Activated T-helper 1 cell treated with anti-CD3 and anti-CD28 coated beads, Interleukin-2, amount 50 U/mL, for 16 hours (primary cell): ENCODE data around the gene GTF3C1.
"Not testable (repeated sequence)": the region's sequence is repeated elsewhere in the genome, so short reads cannot be mapped to it uniquely, and the experiment has no call there.

Experiments
- DNase-seq, 2 donors: peaks; one replicate each; pipeline ENCODE4 v3.0.0-alpha.2; 2020; ENCODE audit warnings: low read depth in 1 of 2, low spot score in 1 of 2

The GTF3C1 gene, protein sequence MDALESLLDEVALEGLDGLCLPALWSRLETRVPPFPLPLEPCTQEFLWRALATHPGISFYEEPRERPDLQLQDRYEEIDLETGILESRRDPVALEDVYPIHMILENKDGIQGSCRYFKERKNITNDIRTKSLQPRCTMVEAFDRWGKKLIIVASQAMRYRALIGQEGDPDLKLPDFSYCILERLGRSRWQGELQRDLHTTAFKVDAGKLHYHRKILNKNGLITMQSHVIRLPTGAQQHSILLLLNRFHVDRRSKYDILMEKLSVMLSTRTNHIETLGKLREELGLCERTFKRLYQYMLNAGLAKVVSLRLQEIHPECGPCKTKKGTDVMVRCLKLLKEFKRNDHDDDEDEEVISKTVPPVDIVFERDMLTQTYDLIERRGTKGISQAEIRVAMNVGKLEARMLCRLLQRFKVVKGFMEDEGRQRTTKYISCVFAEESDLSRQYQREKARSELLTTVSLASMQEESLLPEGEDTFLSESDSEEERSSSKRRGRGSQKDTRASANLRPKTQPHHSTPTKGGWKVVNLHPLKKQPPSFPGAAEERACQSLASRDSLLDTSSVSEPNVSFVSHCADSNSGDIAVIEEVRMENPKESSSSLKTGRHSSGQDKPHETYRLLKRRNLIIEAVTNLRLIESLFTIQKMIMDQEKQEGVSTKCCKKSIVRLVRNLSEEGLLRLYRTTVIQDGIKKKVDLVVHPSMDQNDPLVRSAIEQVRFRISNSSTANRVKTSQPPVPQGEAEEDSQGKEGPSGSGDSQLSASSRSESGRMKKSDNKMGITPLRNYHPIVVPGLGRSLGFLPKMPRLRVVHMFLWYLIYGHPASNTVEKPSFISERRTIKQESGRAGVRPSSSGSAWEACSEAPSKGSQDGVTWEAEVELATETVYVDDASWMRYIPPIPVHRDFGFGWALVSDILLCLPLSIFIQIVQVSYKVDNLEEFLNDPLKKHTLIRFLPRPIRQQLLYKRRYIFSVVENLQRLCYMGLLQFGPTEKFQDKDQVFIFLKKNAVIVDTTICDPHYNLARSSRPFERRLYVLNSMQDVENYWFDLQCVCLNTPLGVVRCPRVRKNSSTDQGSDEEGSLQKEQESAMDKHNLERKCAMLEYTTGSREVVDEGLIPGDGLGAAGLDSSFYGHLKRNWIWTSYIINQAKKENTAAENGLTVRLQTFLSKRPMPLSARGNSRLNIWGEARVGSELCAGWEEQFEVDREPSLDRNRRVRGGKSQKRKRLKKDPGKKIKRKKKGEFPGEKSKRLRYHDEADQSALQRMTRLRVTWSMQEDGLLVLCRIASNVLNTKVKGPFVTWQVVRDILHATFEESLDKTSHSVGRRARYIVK (N-terminal part only)

GRCh38 chr16:27549746-27550581, at the start of gene GTF3C1, which contains the start of gene KATNIP:
TSS of gene GTF3C1 (minus strand) at chr16:27549913. CDS start at chr16:27549890, 23 bp downstream.
TSS of gene KATNIP (plus strand) at chr16:27550144. CDS start at chr16:27550171, 27 bp downstream.
- DNase-seq: peak; percentile 100

- no peak for DNase-seq
Measured at GRCh38 chr16:27598931-27599565, 49.3 kb upstream of the GTF3C1 start.

DNA sequence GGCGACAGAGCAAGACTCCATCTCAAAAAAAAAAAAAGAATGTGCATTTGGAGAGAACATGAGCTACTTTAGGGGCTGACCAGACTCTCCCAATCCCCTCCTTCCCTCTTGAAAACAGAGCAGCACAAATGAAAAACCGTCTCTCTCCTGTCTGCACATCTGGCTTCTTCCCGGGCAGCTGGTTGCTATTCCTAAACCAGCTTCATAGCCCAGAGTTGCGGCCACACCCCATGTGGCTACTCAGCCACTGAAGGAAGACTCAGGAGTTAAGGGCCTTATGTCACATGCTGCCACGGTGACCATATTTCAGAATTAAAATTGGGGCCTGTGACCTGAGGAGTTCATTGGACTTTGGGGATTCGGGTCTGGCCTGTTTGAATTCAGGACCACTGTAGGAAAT, 48.5 kb upstream of the GTF3C1 start:
- DNase-seq: no peak

DNA sequence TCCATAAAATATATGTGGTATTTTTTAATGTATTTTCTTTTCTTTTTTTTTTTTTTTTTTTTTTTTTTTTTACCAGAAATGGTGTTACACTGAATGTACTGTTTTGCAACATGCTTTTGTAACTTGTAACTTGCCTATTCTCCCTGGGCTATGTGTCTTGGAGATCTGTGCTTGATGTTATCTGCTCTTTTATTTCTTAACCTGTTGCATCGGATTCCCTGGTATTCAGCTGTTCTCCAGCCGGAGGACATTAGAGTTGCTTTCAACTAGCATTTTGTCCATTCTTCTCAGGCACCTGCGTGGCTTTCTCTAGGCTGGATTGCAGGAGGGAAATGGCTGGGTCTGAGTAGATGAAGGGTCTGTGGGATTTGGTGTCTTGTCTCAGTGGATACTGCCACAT, 47.6 kb upstream of the GTF3C1 start:
- no peak for DNase-seq

DNA sequence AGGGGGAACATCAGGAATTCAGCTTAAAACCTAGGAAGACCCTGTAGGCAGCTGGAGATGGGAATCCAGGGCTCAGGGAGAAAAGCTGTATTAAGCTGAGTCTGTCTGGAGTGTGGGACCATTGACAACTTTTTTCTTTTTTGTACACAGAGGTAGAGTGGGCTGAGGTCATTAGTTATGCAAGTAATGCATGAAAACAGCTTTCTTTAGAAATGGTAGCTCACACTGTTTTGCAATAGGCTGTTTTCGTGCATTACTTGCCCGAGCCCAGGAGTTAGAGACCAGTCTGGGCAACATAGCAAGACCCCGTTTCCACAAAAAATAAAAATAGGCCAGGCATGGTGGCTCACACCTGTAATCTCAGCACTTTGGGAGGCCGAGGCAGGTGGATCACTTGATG, 46.7 kb upstream of the GTF3C1 start:
- no peak for DNase-seq

DNA sequence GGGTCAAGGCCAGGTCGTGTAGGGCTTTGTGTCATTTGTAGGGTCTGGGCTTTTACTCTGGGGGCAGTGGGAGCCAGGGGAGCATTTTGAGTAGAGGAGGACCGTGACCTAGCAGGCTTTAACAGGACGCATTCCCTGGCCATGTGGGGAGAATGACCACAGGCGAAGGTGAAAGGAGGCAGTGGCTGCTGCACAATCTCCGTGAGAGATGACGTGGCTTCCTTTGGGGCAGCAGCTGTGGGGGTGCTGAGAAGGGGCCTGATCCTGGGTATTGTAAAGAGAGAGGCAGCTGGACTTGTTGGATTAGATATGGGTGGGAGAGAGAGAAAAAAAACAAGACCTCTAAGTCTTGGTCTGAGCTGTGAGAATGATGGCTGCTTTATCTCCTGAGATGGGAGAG, 46.3 kb upstream of the GTF3C1 start:
- DNase-seq: no peak

GRCh38 chr16:27595475-27595874, 45.8 kb upstream of the GTF3C1 start:
- DNase-seq: no peak

GRCh38 chr16:27591837-27592236, 42.1 kb upstream of the GTF3C1 start:
- no peak for DNase-seq

GRCh38 chr16:27588057-27588456, 38.3 kb upstream of the GTF3C1 start:
- no peak for DNase-seq

GRCh38 chr16:27586711-27587110, 37.0 kb upstream of the GTF3C1 start:
- DNase-seq: no peak

DNA sequence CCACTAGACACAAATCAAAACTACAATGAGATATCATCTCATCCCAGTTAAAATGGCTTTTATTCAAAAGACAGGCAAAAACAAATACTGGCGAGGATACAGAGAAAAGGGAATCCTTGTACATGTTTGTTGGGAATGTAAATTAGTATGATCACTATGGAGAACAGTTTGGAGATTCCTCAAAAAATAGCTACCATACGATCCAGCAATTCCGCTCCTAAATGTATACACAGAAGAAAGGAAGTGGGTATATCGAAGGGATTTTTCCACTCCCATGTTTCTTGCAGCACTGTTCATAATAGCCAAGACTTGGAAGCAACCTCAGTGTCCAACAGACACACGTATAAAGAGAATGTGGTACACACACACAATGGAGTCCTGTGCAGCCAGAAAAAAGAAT, 35.5 kb upstream of the GTF3C1 start:
- no peak for DNase-seq

- no peak for DNase-seq
Measured at GRCh38 chr16:27583634-27584033, 33.9 kb upstream of the GTF3C1 start.

DNA sequence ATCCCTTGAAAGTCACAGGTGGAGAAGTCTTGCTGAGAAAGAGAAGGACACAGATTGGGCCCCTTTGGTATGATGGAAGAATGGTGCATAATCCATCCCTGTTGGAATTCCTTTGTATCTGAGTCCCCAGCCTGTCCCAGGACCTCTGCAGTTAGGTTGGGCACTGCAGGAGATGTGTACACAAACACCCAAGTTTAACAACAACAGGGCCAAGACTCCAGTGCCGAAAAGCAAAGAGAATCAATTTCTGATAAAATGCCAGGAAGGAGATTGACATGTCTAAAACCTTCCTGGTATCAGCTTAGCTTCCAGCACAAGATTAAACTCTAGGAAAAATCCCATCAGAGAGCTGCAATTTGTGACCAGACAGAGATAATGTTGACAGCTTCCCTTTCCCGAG, 33.2 kb upstream of the GTF3C1 start:
- no peak for DNase-seq

GRCh38 chr16:27579087-27579980, 29.6 kb upstream of the GTF3C1 start:
- DNase-seq: no peak

- DNase-seq: no peak
Measured at GRCh38 chr16:27576729-27577128, 27.0 kb upstream of the GTF3C1 start.

DNA sequence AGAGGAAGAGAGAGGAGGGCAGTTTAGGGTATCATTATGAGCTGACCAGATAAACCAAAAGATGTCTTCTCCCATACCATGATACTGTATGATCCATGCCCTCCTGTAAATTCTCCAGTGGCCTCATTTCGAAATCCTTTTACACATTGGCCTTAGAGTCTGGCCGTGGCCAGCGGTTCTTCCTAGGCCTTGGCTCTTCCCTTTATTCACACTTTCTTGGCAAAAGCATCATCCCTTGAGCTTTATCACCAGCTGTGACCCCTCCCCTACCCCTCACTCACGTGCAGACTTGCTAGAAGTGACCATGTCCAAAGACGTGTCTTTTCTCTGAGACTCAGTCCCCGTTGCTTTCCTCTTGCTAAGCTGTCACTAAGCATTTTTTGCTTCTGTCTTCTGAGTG, 23.0 kb upstream of the GTF3C1 start:
- DNase-seq: no peak

GRCh38 chr16:27571433-27572326, 22.0 kb upstream of the GTF3C1 start:
- DNase-seq: no peak

- not testable (repeated sequence) for DNase-seq
Measured at GRCh38 chr16:27570986-27571385, 21.3 kb upstream of the GTF3C1 start.
